ENCODE results near the gene PCNX2. TPM values are rescaled to one million over a fixed set of nuclear protein-coding genes. Genes with fewer than 3 reads are reported as not detected.

Gene PCNX2
- total and polyA plus RNA-seq, 12 donors = 0.29 to 3.1 (median 1.6) TPM

DNA sequence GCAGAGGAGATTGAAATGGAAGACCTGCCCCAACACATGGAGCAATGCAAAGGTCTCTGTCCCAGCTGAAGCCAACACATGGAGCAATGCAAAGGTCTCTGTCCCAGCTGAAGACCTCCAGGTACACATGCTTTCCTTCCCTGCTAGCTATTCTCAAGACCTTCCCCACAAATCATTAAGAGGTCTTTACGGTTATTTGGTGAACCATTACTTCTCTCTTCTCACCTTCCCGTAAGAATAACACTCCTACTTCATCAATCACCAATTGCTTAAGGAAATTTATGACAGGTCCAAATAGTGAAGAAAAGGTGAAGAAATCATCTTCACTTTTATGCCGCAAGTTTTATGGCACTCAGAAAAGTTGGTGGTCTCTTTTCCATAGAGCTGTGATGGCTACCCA is 206.3 kb downstream of the PCNX2 start:
- WGBS, 2 donors = 98 to 99% methylated on average over 3 of the region's 3 CpGs
- H3K27me3 ChIP-seq = no peaks in the 10 kb centered on the region
- ATAC-seq (no peak), DNase-seq (no peak)
- H3K36me3 ChIP-seq = no peaks in the 10 kb centered on the region
- H3K4me1 ChIP-seq = peaks cover 0 to 37% (median 9%) of the 10 kb centered on the region in 9 donors
- TF ChIP-seq, protein P1, sequence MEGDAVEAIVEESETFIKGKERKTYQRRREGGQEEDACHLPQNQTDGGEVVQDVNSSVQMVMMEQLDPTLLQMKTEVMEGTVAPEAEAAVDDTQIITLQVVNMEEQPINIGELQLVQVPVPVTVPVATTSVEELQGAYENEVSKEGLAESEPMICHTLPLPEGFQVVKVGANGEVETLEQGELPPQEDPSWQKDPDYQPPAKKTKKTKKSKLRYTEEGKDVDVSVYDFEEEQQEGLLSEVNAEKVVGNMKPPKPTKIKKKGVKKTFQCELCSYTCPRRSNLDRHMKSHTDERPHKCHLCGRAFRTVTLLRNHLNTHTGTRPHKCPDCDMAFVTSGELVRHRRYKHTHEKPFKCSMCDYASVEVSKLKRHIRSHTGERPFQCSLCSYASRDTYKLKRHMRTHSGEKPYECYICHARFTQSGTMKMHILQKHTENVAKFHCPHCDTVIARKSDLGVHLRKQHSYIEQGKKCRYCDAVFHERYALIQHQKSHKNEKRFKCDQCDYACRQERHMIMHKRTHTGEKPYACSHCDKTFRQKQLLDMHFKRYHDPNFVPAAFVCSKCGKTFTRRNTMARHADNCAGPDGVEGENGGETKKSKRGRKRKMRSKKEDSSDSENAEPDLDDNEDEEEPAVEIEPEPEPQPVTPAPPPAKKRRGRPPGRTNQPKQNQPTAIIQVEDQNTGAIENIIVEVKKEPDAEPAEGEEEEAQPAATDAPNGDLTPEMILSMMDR (IDR thresholded peaks at IDR 0.05) = no peak
- intact Hi-C loops (cut with DNase I) = no loop called here
- no peak overlapping the region for H3K4me3 ChIP-seq
- H3K9me3 ChIP-seq = no peaks in the 10 kb centered on the region
- H3K27ac ChIP-seq = no peak overlapping the region

DNA sequence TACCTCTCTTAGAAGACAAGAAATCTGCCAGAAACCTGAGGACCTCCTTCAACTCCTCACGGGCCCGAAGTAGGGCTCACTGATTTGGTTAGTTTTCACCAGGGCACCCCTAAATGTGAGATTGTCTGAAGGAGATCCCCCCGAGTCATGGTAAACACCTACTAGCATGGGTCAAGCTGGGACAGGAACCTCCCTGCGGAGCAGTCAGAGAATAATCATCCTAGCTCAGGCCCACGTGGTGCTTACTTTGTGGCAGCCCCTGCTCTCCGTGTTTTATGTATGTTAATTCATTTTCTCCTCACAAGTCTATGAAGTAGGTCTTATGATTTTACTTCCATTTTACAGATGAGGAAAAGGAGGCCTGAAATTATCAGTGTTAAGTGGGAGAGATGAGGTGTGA is 206.9 kb downstream of the PCNX2 start:
- Histone ChIP-seq H3K27me3 (no peaks in the 10 kb centered on the region), H3K9me3 (no peaks in the 10 kb centered on the region), H3K27ac (no peak overlapping the region), H3K4me1 (peaks cover 0 to 30% (median 4%) of the 10 kb centered on the region in 9 donors), H3K4me3 (no peak overlapping the region), H3K36me3 (no peaks in the 10 kb centered on the region)
- TF ChIP-seq, protein P1 (IDR thresholded peaks at IDR 0.05) = no peak
- no peak for ATAC-seq
- intact Hi-C loops (cut with DNase I) = no loop called here
- WGBS, 2 donors = 83 to 84% methylated on average over 6 of the region's 6 CpGs
- no peak for DNase-seq

DNA sequence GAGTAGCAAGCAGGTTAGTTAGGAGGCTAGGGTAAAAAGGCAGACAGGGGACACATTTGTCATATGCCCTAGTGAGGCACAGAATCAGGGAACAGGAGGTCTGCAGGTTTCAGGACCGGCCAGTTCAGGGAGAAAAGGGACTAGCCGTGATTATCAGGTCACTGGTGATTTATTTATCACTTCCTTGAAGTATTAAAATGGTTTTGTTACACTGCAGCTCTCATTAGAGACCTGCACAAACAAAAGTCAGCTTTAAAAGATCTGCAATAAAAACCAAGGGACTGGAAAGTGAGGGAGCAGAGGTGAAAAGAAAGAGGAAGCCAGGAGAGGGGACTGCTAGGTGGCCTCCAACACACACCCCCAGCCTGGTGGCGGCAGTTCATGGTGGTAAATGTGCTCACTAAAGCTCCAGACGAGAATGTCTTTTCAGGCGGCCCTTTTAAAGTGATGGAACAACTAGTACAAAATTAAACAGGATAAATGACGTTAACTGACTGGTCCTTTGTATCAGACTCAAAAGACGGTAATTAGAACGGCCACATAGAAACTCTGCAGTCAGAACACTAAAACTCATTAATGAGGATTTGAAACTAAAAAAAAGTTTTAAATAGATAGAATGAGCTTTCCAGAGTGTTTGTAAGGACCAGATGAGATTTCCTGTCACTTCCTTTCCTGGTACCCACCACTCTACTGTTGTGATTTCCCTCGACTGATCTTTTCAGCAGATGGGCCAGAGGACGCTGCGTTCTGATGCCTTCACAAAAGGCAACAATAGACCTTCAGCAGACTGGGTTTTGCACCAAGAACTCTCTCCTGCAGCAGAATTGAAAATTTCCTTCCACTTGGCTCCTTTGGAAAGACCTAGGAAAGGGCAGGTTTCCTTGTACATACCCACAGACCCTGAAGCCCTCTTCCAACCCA is 208.3 kb downstream of the PCNX2 start:
- Histone ChIP-seq H3K36me3 (no peaks in the 10 kb centered on the region), H3K4me3 (no peak overlapping the region), H3K4me1 (peaks cover 0 to 20% (median 11%) of the 10 kb centered on the region in 9 donors), H3K9me3 (no peaks in the 10 kb centered on the region), H3K27ac (peak overlapping the region in 5 of 10 donors; percentile 33 to 73 (median 52)), H3K27me3 (no peaks in the 10 kb centered on the region)
- intact Hi-C loops (cut with DNase I) = no loop called here
- ATAC-seq = peak in 3 of 8 donors; percentile 53 to 73 (median 61)
- TF ChIP-seq, protein P1 (IDR thresholded peaks at IDR 0.05) = no peak
- DNase-seq = no peak
- WGBS, 2 donors = 61 to 70% methylated on average over 10 to 11 of the region's 11 CpGs

DNA sequence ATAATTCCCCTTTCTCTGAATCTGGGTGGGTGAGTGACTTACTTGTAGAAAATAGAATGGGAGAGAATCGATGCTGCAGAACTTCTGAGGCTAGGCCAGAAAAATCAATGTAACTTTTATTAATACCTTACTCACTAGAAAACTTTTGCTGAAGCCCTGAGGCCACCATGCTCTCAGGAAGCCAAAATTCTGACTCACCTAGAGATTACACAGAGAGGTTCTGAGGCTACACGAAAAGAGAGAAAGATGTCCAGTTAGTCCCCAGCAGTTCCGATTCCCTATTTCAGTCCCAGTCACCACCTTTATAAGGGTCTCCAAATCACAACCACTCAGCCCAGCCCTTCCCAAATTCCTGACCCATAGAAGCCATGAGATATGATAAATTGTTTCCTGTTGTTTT is 210.0 kb downstream of the PCNX2 start:
- no peak for ATAC-seq
- H3K4me3 ChIP-seq = no peak overlapping the region
- H3K36me3 ChIP-seq = no peaks in the 10 kb centered on the region
- H3K4me1 ChIP-seq = peaks cover 0 to 16% (median 6%) of the 10 kb centered on the region in 9 donors
- H3K27ac ChIP-seq = no peak overlapping the region
- intact Hi-C loops (cut with DNase I) = no loop called here
- no peaks in the 10 kb centered on the region for H3K27me3 ChIP-seq
- WGBS, 2 donors = 92 to 99% methylated on average over 3 of the region's 3 CpGs
- DNase-seq = no peak
- H3K9me3 ChIP-seq = no peaks in the 10 kb centered on the region
- TF ChIP-seq, protein P1 (IDR thresholded peaks at IDR 0.05) = no peak
